Measurements from ENCODE around the gene ATP8A1.

The ATP8A1 gene

GRCh38 chr4:42549896-42550295 is 107.0 kb downstream of the ATP8A1 start:
- TF ChIP-seq YY1 (IDR thresholded peaks at IDR 0.05; ENCODE audit: low read depth) (no peak), NFIC (IDR thresholded peaks at IDR 0.05) (no peak), TCF12 (IDR thresholded peaks at IDR 0.05; ENCODE audit: low read depth) (no peak), MAX (IDR thresholded peaks at IDR 0.05) (no peak), EP300 (IDR thresholded peaks at IDR 0.05; ENCODE audit: borderline replicate concordance) (no peak), CEBPB (IDR thresholded peaks at IDR 0.05) (no peak), ZBTB7A (IDR thresholded peaks at IDR 0.05; ENCODE audit: low read depth) (no peak), TEAD4 (IDR thresholded peaks at IDR 0.05) (no peak), REST (IDR thresholded peaks at IDR 0.05; ENCODE audit: low read depth) (no peak), RAD21 (IDR thresholded peaks at IDR 0.05; ENCODE audit: low read depth) (no peak), TAF1 (IDR thresholded peaks at IDR 0.05; ENCODE audit: low read depth) (no peak), USF1 (IDR thresholded peaks at IDR 0.05) (no peak), EGR1 (IDR thresholded peaks at IDR 0.05) (no peak)

- no peak for TF ChIP-seq EGR1 (IDR thresholded peaks at IDR 0.05)
- no peak for TF ChIP-seq CEBPB (IDR thresholded peaks at IDR 0.05)
- no peak for TF ChIP-seq TCF12 (IDR thresholded peaks at IDR 0.05; ENCODE audit: low read depth)
- TF ChIP-seq TAF1 (IDR thresholded peaks at IDR 0.05; ENCODE audit: low read depth), result no peak
- no peak for TF ChIP-seq USF1 (IDR thresholded peaks at IDR 0.05)
- TF ChIP-seq TEAD4 (IDR thresholded peaks at IDR 0.05), result no peak
- TF ChIP-seq NFIC (IDR thresholded peaks at IDR 0.05), result no peak
- TF ChIP-seq REST (IDR thresholded peaks at IDR 0.05; ENCODE audit: low read depth), result no peak
- no peak for TF ChIP-seq ZBTB7A (IDR thresholded peaks at IDR 0.05; ENCODE audit: low read depth)
- no peak for TF ChIP-seq EP300 (IDR thresholded peaks at IDR 0.05; ENCODE audit: borderline replicate concordance)
- TF ChIP-seq RAD21 (IDR thresholded peaks at IDR 0.05; ENCODE audit: low read depth), result no peak
- TF ChIP-seq YY1 (IDR thresholded peaks at IDR 0.05; ENCODE audit: low read depth), result no peak
- TF ChIP-seq CREB1 (IDR thresholded peaks at IDR 0.05; ENCODE audit: low read depth), result no peak
- no peak for TF ChIP-seq MAX (IDR thresholded peaks at IDR 0.05)
Measured at GRCh38 chr4:42547805-42548204, 109.1 kb downstream of the ATP8A1 start.

GRCh38 chr4:42543762-42544161 is 113.1 kb downstream of the ATP8A1 start:
- TF ChIP-seq MAX (IDR thresholded peaks at IDR 0.05) (no peak), CREB1 (IDR thresholded peaks at IDR 0.05; ENCODE audit: low read depth) (no peak), ZBTB7A (IDR thresholded peaks at IDR 0.05; ENCODE audit: low read depth) (no peak), TCF12 (IDR thresholded peaks at IDR 0.05; ENCODE audit: low read depth) (no peak), YY1 (IDR thresholded peaks at IDR 0.05; ENCODE audit: low read depth) (no peak), TEAD4 (IDR thresholded peaks at IDR 0.05) (no peak), EP300 (IDR thresholded peaks at IDR 0.05; ENCODE audit: borderline replicate concordance) (no peak), USF1 (IDR thresholded peaks at IDR 0.05) (no peak), CEBPB (IDR thresholded peaks at IDR 0.05) (no peak), TAF1 (IDR thresholded peaks at IDR 0.05; ENCODE audit: low read depth) (no peak), FOXM1 (IDR thresholded peaks at IDR 0.05; ENCODE audit: borderline replicate concordance, low read depth) (no peak)

- TF ChIP-seq TAF1 (IDR thresholded peaks at IDR 0.05; ENCODE audit: low read depth), result no peak
Measured at GRCh38 chr4:42543126-42543525, 113.8 kb downstream of the ATP8A1 start.

- TF ChIP-seq TEAD4 (IDR thresholded peaks at IDR 0.05) (no peak), EGR1 (IDR thresholded peaks at IDR 0.05) (no peak), EP300 (IDR thresholded peaks at IDR 0.05; ENCODE audit: borderline replicate concordance) (no peak), ZBTB7A (IDR thresholded peaks at IDR 0.05; ENCODE audit: low read depth) (no peak), CREB1 (IDR thresholded peaks at IDR 0.05; ENCODE audit: low read depth) (no peak)
Measured at GRCh38 chr4:42541647-42542046, 115.3 kb downstream of the ATP8A1 start.

- TF ChIP-seq MAX (IDR thresholded peaks at IDR 0.05), result no peak
- no peak for TF ChIP-seq REST (IDR thresholded peaks at IDR 0.05; ENCODE audit: low read depth)
- no peak for TF ChIP-seq YY1 (IDR thresholded peaks at IDR 0.05; ENCODE audit: low read depth)
- no peak for TF ChIP-seq TCF12 (IDR thresholded peaks at IDR 0.05; ENCODE audit: low read depth)
- no peak for TF ChIP-seq NFIC (IDR thresholded peaks at IDR 0.05)
Measured at GRCh38 chr4:42533042-42533441, 123.9 kb downstream of the ATP8A1 start.
